ENCODE results near the gene AGPS.

DNA sequence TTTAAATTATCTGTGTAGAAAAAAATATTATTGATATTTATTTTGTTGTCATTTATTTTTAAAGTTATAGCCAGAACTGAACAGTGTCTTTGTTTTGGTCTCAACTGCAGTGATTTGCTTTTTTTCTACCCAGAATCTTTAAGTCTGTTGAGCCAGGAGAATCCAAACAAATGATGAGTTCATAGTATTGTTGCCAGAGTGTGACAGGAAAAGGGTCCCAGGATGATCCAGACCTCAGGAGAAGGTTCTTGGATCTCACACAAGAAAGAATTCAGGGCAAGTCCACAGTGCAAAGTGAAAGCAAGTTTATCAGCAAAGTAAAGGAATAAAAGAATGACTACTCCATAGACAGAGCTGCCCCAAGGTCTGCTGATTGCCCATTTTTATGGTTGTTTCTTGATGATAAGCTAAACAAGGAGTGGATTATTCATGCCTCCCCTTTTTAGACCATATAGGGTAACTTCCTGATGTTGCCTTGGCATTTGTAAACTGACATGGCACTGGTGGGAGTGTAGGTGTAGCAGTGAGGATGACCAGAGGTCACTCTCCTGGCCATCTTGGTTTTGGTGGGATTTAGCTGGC, 127.1 kb downstream of the AGPS start:
- TF ChIP-seq, protein P1, sequence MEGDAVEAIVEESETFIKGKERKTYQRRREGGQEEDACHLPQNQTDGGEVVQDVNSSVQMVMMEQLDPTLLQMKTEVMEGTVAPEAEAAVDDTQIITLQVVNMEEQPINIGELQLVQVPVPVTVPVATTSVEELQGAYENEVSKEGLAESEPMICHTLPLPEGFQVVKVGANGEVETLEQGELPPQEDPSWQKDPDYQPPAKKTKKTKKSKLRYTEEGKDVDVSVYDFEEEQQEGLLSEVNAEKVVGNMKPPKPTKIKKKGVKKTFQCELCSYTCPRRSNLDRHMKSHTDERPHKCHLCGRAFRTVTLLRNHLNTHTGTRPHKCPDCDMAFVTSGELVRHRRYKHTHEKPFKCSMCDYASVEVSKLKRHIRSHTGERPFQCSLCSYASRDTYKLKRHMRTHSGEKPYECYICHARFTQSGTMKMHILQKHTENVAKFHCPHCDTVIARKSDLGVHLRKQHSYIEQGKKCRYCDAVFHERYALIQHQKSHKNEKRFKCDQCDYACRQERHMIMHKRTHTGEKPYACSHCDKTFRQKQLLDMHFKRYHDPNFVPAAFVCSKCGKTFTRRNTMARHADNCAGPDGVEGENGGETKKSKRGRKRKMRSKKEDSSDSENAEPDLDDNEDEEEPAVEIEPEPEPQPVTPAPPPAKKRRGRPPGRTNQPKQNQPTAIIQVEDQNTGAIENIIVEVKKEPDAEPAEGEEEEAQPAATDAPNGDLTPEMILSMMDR (conservative IDR thresholded peaks at IDR 0.05; ENCODE audit: low read length), result no peak
- TF ChIP-seq EZH2phosphoT487 (IDR thresholded peaks at IDR 0.05; ENCODE audit: borderline replicate concordance, low read depth, low read length), result no peak
